Stimulated activated CD8-positive, alpha-beta memory T cell treated with anti-CD3 and anti-CD28 coated beads, Interleukin-12 subunit alpha, Interleukin-12 subunit beta, amount 100 ng/mL, for 24 hours (primary cell): ENCODE results near the gene CFAP97D1.

Experiments
- DNase-seq: peaks from one replicate; pipeline ENCODE4 v3.0.0-alpha.2; 2020; ENCODE audit errors: extremely low read depth

Gene CFAP97D1

GRCh38 chr17:43827596-43827995, 47.4 kb downstream of the CFAP97D1 start:
- DNase-seq = no peak

- DNase-seq = no peak
Measured at GRCh38 chr17:43829738-43830137, 49.5 kb downstream of the CFAP97D1 start.

DNA sequence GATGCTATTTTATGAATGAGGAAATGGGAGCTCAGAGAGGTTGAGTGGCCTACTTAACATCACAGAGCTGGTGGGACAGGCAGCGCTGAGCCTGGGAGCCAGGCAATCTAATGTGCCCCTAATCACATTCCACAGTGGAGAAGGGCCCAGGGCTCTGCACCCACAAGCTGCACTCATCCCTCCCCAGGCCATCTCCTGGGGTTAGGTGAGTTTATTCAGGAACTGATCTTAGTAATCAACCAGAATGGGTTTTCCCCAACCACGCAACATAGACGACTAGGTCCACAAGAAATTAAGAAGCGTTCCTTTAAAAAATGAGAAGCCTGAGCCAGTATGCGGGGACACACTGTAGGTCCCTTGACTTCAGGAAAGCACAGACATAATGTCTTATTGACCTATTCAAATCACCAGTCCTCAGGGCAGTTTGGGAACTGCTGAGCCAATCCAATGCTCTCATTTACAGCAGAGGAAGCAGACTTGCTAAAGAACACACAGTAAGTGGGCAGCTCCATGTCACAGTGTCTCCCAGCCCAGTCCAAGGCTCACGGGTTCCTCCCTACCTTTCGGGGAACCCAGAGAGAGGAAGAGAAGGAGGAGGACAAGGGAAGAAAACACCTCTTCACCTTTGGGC, 50.4 kb downstream of the CFAP97D1 start:
- no peak for DNase-seq

GRCh38 chr17:43831633-43832032, 51.4 kb downstream of the CFAP97D1 start:
- DNase-seq = no peak

DNA sequence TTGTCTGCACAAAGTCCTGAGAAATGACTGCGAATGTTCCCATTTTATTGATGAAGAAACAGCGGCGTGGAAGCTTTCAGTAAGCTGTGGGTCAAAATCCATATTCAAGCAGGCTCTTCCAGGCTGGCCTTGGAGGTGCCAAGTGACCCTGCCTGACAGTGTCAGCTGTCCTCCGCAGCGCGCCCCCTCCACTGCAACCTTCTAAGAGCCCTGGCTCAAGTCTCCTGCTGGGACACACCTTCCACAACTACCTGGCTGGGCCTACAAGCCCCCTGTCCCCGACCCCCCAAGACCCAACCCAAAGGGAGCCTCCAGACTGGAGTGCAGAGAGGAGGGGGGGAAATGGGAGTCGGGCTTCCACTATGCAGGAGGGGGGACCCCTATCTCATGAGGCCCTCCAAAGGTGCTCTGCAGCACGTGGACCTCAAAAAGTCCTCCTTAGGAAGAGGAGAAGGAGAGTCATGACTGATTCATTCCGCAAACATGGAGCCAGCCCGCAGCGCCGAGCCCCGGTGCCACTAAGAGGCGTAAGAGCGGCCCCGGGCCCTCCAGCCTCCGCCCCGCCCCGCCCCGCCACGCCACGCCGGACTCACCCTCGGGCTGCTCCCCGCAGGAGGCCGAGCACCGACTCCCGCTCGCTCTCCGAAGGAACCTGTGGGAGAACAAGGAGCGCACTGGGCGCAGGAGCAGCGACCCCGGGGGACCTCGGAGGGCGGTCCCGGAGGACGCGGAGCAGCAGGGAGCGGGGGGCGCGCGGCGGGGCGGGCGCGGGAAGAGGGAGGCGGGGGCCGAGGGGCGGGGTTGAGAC, 52.1 kb downstream of the CFAP97D1 start:
- no peak for DNase-seq

DNA sequence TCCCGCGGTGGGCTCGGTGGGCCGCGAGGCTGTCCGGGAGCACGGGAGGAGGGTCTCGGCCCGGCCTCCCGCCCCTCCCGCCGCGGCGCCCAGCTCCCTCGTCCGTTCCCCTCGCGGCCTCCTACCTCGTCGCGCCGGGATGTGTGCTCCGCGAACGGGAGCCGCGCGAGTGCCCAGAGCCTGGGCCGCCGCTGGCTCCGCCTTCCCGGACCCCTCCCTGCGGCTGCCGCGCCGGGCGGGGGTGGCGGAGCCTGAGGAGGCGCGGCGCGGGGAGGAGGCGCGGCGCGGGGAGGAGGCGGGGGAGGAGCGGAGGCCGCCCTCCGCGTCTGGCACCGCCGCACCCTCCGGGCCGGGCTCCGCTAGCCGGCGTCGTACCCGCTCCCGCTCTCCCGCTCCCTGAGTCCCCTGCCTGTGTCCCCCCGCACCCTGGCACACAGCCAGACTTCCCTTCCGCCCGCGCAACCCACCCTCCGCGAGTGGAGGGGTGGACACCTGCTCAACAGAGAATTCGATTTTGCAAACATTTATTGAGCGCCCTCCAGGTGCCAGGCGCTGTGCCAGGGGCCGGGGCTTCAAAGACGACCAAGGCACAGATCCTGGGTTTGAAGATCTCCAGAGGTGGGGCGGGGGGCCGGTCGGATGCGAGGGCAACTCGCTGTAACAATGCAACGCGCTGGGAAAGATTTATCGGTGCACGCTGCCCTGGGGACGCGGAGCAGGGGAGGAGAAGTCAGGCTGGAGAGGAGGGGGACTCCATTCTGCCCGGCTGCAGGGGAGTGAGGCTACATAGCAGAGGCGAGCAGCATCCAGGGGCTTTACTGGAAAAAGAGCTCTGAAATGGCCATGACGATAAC, 53.0 kb downstream of the CFAP97D1 start, which contains the start of gene MPP3:
TSS of gene MPP3 (minus strand) at position 171 of the 854 bp plus-strand sequence. CDS start 1,240 bp downstream, outside the sequence.
- DNase-seq = no peak

- DNase-seq = no peak
Measured at GRCh38 chr17:43834106-43834505, 53.9 kb downstream of the CFAP97D1 start.
